Neutrophil (primary cell): ENCODE measurements around the gene RHCE.
"Not testable (repeated sequence)": the region's sequence is repeated elsewhere in the genome, so short reads cannot be mapped to it uniquely, and the experiment has no call there.

ENCODE experiments used
- H3K27ac ChIP-seq: fragments of 200-600 bp; sonication (generic); 2 replicates; pipeline ENCODE4 v1.5.1; 2016; ENCODE audit warnings: mild to moderate bottlenecking, moderate library complexity
- H3K27me3 ChIP-seq: fragments of 200-600 bp; sonication (generic); 2 replicates; pipeline ENCODE4 v1.6.0; 2016; ENCODE audit warnings: mild to moderate bottlenecking
- H3K36me3 ChIP-seq: fragments of 200-600 bp; sonication (generic); 2 replicates; pipeline ENCODE4 v1.5.1; 2017
- H3K4me1 ChIP-seq, 2 experiments: fragments of 200-600 bp in 1 of 2; sonication (generic) in 1 of 2; 1 replicate in 1 of 2; 2 replicates in 1 of 2; pipeline versions ENCODE4 v1.5.1 to v1.6.1; 2013 to 2016; ENCODE audit warnings: low read depth in 1 of 2, low read length in 1 of 2, mild to moderate bottlenecking in 1 of 2, moderate library complexity in 1 of 2; ENCODE audit not compliant: control insufficient read depth in 1 of 2, insufficient read depth in 1 of 2
- H3K4me3 ChIP-seq, 2 experiments: fragments of 200-600 bp in 1 of 2; sonication (generic) in 1 of 2; 1 replicate in 1 of 2; 2 replicates in 1 of 2; pipeline ENCODE4 v1.5.1; 2013 to 2016; ENCODE audit warnings: low read depth in 1 of 2, low read length in 1 of 2, mild to moderate bottlenecking in 1 of 2, moderate library complexity in 1 of 2
- H3K9me3 ChIP-seq: fragments of 200-600 bp; sonication (generic); 2 replicates; pipeline ENCODE4 v1.5.1; 2016

RHCE gene

GRCh38 chr1:25327864-25328790, 92.5 kb downstream of the RHCE start:
- peaks cover 4 to 26% of the 10 kb centered on the region in 2 experiments for H3K4me1 ChIP-seq
- H3K27ac ChIP-seq, H3K36me3 ChIP-seq, H3K9me3 ChIP-seq, H3K4me3 ChIP-seq, H3K27me3 ChIP-seq: not testable (repeated sequence)

- H3K4me3 ChIP-seq, H3K27ac ChIP-seq, H3K36me3 ChIP-seq, H3K9me3 ChIP-seq, H3K27me3 ChIP-seq, H3K4me1 ChIP-seq: not testable (repeated sequence)
These were observed 96.2 kb downstream of the RHCE start for GRCh38 chr1:25324407-25324806.

- H3K9me3 ChIP-seq, H3K36me3 ChIP-seq, H3K4me1 ChIP-seq, H3K27me3 ChIP-seq, H3K27ac ChIP-seq, H3K4me3 ChIP-seq: not testable (repeated sequence)
These were observed 98.5 kb downstream of the RHCE start for GRCh38 chr1:25322127-25322526.

GRCh38 chr1:25320314-25320938, 100.2 kb downstream of the RHCE start:
- H3K4me1 ChIP-seq, H3K4me3 ChIP-seq, H3K27me3 ChIP-seq, H3K27ac ChIP-seq, H3K36me3 ChIP-seq, H3K9me3 ChIP-seq: not testable (repeated sequence)

- not testable (repeated sequence) for H3K9me3 ChIP-seq, H3K36me3 ChIP-seq, H3K4me3 ChIP-seq, H3K4me1 ChIP-seq, H3K27ac ChIP-seq, H3K27me3 ChIP-seq
These were observed 107.7 kb downstream of the RHCE start for GRCh38 chr1:25312806-25313470.
